Upper lobe of right lung (tissue), 1 donor: ENCODE results near the gene NDST3. TPM values are rescaled to one million over a fixed set of nuclear protein-coding genes. Genes with fewer than 3 reads are reported as not detected.

Experiments
- ATAC-seq: fragments of 200-7000 bp; cut with Tn5 transposase; one replicate; pipeline ENCODE4 v1.9.1; 2020; ENCODE audit warnings: mild to moderate bottlenecking, moderate library complexity
- DNase-seq: peaks from one replicate; pipeline ENCODE4 v3.0.0-alpha.2; 2020
- H3K27ac ChIP-seq: fragments of 200-600 bp; one replicate; pipeline ENCODE4 v1.8.0; 2022
- H3K27me3 ChIP-seq: fragments of 200-600 bp; one replicate; pipeline ENCODE4 v1.8.0; 2022; ENCODE audit warnings: mild to moderate bottlenecking
- H3K36me3 ChIP-seq: fragments of 200-600 bp; one replicate; pipeline ENCODE4 v1.8.0; 2022
- H3K4me1 ChIP-seq: fragments of 200-600 bp; one replicate; pipeline ENCODE4 v1.8.0; 2022
- H3K4me3 ChIP-seq: fragments of 200-600 bp; one replicate; pipeline ENCODE4 v1.8.0; 2022; ENCODE audit warnings: mild to moderate bottlenecking
- H3K9me3 ChIP-seq: fragments of 200-600 bp; one replicate; pipeline ENCODE4 v1.8.0; 2022
- intact Hi-C: fragments of 100-400 bp; cut with DNase I; formaldehyde crosslinking; loops from one replicate; pipeline ENCODE4 v1.11.0; 2022
- total RNA-seq: library from RNA; stranded (reverse); fragmentation: NEBNext Ultra II Directional; extraction: Animal tissue kit (Norgen Biotek cat#: 25700); gene quantifications from one replicate; pipeline ENCODE4 v1.2.1, GENCODE V29; 2021
- TF ChIP-seq, protein P1 (sequence below): fragments of 200-600 bp; IDR thresholded peaks from one replicate; pipeline ENCODE4 v1.8.0; 2022; ENCODE audit warnings: antibody characterized with exemption
- donor health status: DM: no; HTN: yes; CAD: no; lungs with severe emphysema.

NDST3 gene
- total RNA-seq, 1 donor from 2014 or later: not detected

DNA sequence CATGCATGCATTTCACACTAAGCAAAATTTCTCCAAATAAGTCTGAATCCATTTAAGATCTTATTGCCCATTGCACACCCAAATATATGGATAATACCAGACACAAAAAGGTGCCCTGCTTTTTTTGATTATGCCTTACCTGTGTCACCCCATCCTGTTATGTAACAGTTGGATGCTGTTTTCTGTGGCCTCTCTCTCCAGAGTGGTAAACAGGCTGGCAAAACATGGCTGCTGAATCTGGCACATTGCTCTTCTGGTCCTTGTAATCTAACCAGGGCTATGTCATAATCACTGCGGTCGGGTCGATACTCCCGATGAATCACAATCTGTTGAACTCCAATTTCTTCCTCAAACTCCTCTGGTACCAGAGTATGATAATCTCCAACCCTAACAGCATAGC lies 248.4 kb downstream of the NDST3 start:
- Histone ChIP-seq H3K4me1 (peaks cover 31% of the 10 kb centered on the region), H3K27ac (no peak overlapping the region), H3K4me3 (no peak overlapping the region), H3K9me3 (no peaks in the 10 kb centered on the region), H3K36me3 (peaks cover 10% of the 10 kb centered on the region), H3K27me3 (no peaks in the 10 kb centered on the region)
- ATAC-seq (no peak), DNase-seq (no peak)
- intact Hi-C loops: no loop called here
- TF ChIP-seq, protein P1, sequence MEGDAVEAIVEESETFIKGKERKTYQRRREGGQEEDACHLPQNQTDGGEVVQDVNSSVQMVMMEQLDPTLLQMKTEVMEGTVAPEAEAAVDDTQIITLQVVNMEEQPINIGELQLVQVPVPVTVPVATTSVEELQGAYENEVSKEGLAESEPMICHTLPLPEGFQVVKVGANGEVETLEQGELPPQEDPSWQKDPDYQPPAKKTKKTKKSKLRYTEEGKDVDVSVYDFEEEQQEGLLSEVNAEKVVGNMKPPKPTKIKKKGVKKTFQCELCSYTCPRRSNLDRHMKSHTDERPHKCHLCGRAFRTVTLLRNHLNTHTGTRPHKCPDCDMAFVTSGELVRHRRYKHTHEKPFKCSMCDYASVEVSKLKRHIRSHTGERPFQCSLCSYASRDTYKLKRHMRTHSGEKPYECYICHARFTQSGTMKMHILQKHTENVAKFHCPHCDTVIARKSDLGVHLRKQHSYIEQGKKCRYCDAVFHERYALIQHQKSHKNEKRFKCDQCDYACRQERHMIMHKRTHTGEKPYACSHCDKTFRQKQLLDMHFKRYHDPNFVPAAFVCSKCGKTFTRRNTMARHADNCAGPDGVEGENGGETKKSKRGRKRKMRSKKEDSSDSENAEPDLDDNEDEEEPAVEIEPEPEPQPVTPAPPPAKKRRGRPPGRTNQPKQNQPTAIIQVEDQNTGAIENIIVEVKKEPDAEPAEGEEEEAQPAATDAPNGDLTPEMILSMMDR: no peak

DNA sequence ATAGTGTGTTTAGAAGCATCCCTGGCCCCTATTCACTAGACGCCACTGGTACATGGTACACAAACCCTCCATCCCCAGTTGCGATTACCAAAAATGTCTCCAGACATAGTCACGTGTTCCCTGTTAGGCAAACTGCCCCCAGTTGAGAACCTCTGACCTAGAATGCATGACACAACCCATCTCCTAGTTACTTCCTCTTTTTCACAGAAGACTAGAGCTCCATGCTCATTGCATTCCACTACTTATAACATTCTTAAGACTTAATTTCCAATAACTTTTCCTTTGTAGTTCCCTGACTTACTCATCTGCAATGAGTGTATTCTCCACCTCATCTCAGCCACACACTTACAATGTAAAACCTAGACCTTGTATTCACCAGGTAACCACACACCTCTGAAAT lies 249.9 kb downstream of the NDST3 start:
- Histone ChIP-seq H3K4me1 (peaks cover 31% of the 10 kb centered on the region), H3K36me3 (peaks cover 10% of the 10 kb centered on the region), H3K4me3 (no peak overlapping the region), H3K9me3 (no peaks in the 10 kb centered on the region), H3K27me3 (no peaks in the 10 kb centered on the region), H3K27ac (no peak overlapping the region)
- peak; percentile 53 for ATAC-seq
- DNase-seq: no peak
- intact Hi-C loops: no loop called here
- TF ChIP-seq, protein P1: no peak

GRCh38 chr4:118285931-118286330 lies 251.6 kb downstream of the NDST3 start:
- intact Hi-C loops: no loop called here
- no peak for DNase-seq
- H3K4me1 ChIP-seq: peaks cover 17% of the 10 kb centered on the region

DNA sequence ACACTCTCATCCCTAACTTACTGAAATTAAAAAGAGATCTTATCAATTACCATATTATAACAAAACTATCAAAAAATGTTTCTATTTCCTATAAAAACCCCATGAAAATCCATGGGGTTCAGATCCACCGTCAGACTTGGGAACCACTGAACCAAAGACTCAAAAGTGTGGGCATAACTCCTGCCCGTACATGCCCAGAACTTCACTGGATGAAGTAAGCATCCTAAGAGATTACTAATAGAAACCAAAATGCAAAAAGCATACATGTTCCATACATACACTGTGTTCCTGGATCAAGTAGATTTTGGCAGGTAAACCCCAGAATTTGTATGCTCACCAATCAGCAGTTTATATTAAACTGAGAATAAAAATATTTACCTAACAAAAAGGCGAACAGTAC lies 252.4 kb downstream of the NDST3 start:
- DNase-seq (no peak), ATAC-seq (no peak)
- TF ChIP-seq, protein P1: no peak
- Histone ChIP-seq H3K27me3 (no peaks in the 10 kb centered on the region), H3K4me3 (no peak overlapping the region), H3K9me3 (no peaks in the 10 kb centered on the region), H3K36me3 (no peaks in the 10 kb centered on the region), H3K27ac (no peak overlapping the region), H3K4me1 (peaks cover 10% of the 10 kb centered on the region)
- intact Hi-C loops: no loop called here

More at GRCh38 chr4:118285931-118286330, 251.6 kb downstream of the NDST3 start:
- Histone ChIP-seq H3K4me3 (no peak overlapping the region), H3K27me3 (no peaks in the 10 kb centered on the region), H3K36me3 (no peaks in the 10 kb centered on the region), H3K27ac (no peak overlapping the region), H3K9me3 (no peaks in the 10 kb centered on the region)
- TF ChIP-seq, protein P1: no peak
- ATAC-seq: no peak

- DNase-seq (no peak), ATAC-seq (no peak)
- no peaks in the 10 kb centered on the region for H3K9me3 ChIP-seq
- no peak overlapping the region for H3K27ac ChIP-seq
- intact Hi-C loops: no loop called here
- no peaks in the 10 kb centered on the region for H3K36me3 ChIP-seq
- TF ChIP-seq, protein P1: no peak
- H3K27me3 ChIP-seq: no peaks in the 10 kb centered on the region
- no peak overlapping the region for H3K4me3 ChIP-seq
- H3K4me1 ChIP-seq: no peaks in the 10 kb centered on the region
These were observed 253.6 kb downstream of the NDST3 start for GRCh38 chr4:118287711-118288451.
